ENCODE data around the gene CFAP61. TPM values are rescaled to one million over a fixed set of nuclear protein-coding genes. Genes with fewer than 3 reads are reported as not detected.

Gene CFAP61
- total and polyA plus RNA-seq, 9 of the 15 experiments (the other 6 are each of a cell fraction or from before 2014, with no cell fraction given) = 0.11 TPM; not detected in 8

DNA sequence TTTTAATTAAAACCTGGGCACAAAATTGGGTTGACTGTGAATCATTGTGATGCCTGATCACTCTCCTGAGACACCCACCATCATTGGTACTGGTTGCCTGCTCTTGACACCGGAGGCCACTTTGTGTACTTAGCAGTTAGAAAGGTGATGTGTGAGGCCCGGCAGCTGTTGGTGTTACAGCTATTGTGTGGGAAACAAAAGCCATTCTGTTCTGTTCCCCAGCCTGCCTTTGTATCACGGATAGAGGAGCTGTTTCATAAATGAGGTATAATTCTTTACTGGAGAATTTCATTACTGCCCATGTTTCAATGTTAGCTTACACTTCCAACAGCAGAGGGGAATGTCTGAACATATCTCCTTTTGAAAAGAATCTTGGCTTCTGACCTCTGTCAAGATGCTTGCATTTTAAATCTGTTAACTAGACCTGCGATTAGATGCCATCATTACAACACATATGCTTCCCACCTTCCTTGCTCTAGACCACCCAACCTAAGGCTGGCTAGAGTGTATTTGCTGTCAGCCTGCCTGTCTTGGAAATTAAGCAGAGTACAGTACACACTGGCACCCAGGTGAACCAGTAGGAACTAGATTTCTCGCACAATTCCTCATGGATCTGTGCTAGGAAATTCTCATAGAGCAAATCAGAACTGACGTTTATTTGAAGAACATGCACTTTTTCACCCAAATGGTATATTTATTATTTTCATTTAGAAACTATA lies 173.2 kb downstream of the CFAP61 start (continued):
- TF ChIP-seq TCF3 (CRISPR knock-in tag; IDR thresholded peaks at IDR 0.05) (no peak), GABPB1 (CRISPR knock-in tag; IDR thresholded peaks at IDR 0.05) (no peak)

GRCh38 chr20:20226554-20226953 lies 174.2 kb downstream of the CFAP61 start:
- H3K4me3 ChIP-seq = no peak overlapping the region
- BruUV-seq (replicated peaks) = no TSS peak
- intact Hi-C loops (cut with micrococcal nuclease) = no loop called here
- peaks cover 0 to 5% of the 10 kb centered on the region in 2 experiments; a peak in 3 of 5 replicates for H3K27me3 ChIP-seq (ENCODE audit: control insufficient read depth in 2 of 2, insufficient read depth in 2 of 2, low read length in 2 of 2)
- no peak overlapping the region for H3K27ac ChIP-seq (ENCODE audit: extremely low read depth, low read depth, low read length)
- no peak overlapping the region for H3K4me2 ChIP-seq (ENCODE audit: insufficient read depth, low read length)
- CTCF ChIA-PET (ENCODE audit: low intra/inter-chr PET ratio) = no interaction called here
- no peaks in the 10 kb centered on the region for H3K9me3 ChIP-seq (replicated peaks; ENCODE audit: control insufficient read depth, insufficient read depth, low read depth, low read length)
- POLR2A ChIA-PET = no interaction called here
- H3K36me3 ChIP-seq (ENCODE audit: control insufficient read depth, insufficient read depth, low read length) = no peaks in the 10 kb centered on the region
- H4K20me1 ChIP-seq (replicated peaks; ENCODE audit: control insufficient read depth, insufficient read depth, low read length) = no peaks in the 10 kb centered on the region
- no peaks in the 10 kb centered on the region for H3K79me2 ChIP-seq (ENCODE audit: control insufficient read depth, insufficient read depth, low read length)
- no peak overlapping the region for H3K9ac ChIP-seq (ENCODE audit: insufficient read depth in 1 of 2, low read depth in 2 of 2, low read length in 2 of 2)
- 0% methylated on average over 6 of the region's 6 CpGs for WGBS (ENCODE audit: insufficient coverage, low coverage, missing lambda C conversion rate)
- no peaks in the 10 kb centered on the region; a peak in 1 of 5 replicates for H3K4me1 ChIP-seq (replicated peaks in 1 of 2; ENCODE audit: control insufficient read depth in 2 of 2, insufficient read depth in 2 of 2, low read length in 2 of 2)
- no peak for ATAC-seq
- DNase-seq (ENCODE audit: extremely low read depth in 1 of 4, low spot score in 3 of 4) = no peak
- FAIRE-seq = no peak
- H2AFZ ChIP-seq (ENCODE audit: low read depth, low read length) = no peak overlapping the region
- in situ Hi-C loops (cut with MboI) = no loop called here
- H3K9me1 ChIP-seq (ENCODE audit: control insufficient read depth, insufficient read depth, low read length) = no peaks in the 10 kb centered on the region
- TF ChIP-seq, protein P1, sequence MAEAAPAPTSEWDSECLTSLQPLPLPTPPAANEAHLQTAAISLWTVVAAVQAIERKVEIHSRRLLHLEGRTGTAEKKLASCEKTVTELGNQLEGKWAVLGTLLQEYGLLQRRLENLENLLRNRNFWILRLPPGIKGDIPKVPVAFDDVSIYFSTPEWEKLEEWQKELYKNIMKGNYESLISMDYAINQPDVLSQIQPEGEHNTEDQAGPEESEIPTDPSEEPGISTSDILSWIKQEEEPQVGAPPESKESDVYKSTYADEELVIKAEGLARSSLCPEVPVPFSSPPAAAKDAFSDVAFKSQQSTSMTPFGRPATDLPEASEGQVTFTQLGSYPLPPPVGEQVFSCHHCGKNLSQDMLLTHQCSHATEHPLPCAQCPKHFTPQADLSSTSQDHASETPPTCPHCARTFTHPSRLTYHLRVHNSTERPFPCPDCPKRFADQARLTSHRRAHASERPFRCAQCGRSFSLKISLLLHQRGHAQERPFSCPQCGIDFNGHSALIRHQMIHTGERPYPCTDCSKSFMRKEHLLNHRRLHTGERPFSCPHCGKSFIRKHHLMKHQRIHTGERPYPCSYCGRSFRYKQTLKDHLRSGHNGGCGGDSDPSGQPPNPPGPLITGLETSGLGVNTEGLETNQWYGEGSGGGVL (CRISPR knock-in tag; IDR thresholded peaks at IDR 0.05) = no peak
- no peak for TF ChIP-seq JUN (IDR thresholded peaks at IDR 0.05; ENCODE audit: borderline replicate concordance, low read depth, low read length)
- TF ChIP-seq JUN (CRISPR knock-in tag; IDR thresholded peaks at IDR 0.05; ENCODE audit: borderline replicate concordance) = no peak
- no peak for TF ChIP-seq ZNF174 (CRISPR knock-in tag; IDR thresholded peaks at IDR 0.05)
- TF ChIP-seq, protein P2, sequence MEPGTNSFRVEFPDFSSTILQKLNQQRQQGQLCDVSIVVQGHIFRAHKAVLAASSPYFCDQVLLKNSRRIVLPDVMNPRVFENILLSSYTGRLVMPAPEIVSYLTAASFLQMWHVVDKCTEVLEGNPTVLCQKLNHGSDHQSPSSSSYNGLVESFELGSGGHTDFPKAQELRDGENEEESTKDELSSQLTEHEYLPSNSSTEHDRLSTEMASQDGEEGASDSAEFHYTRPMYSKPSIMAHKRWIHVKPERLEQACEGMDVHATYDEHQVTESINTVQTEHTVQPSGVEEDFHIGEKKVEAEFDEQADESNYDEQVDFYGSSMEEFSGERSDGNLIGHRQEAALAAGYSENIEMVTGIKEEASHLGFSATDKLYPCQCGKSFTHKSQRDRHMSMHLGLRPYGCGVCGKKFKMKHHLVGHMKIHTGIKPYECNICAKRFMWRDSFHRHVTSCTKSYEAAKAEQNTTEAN (CRISPR knock-in tag; IDR thresholded peaks at IDR 0.05) = no peak
- no peak for TF ChIP-seq TEAD2 (tag; IDR thresholded peaks at IDR 0.05)
- TF ChIP-seq, protein P3, sequence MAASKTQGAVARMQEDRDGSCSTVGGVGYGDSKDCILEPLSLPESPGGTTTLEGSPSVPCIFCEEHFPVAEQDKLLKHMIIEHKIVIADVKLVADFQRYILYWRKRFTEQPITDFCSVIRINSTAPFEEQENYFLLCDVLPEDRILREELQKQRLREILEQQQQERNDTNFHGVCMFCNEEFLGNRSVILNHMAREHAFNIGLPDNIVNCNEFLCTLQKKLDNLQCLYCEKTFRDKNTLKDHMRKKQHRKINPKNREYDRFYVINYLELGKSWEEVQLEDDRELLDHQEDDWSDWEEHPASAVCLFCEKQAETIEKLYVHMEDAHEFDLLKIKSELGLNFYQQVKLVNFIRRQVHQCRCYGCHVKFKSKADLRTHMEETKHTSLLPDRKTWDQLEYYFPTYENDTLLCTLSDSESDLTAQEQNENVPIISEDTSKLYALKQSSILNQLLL (CRISPR knock-in tag; IDR thresholded peaks at IDR 0.05; ENCODE audit: borderline replicate concordance) = no peak
- no peak for TF ChIP-seq XRCC4 (IDR thresholded peaks at IDR 0.05; ENCODE audit: extremely low read depth, insufficient read depth, insufficient read length)
- TF ChIP-seq JUNB (CRISPR knock-in tag; conservative IDR thresholded peaks at IDR 0.05) = no peak
- TF ChIP-seq PCBP1 (IDR thresholded peaks at IDR 0.05; ENCODE audit: low read depth, low read length, poor library complexity, severe bottlenecking) = no peak
- TF ChIP-seq POLR3G (IDR thresholded peaks at IDR 0.05; ENCODE audit: extremely low read depth, insufficient read length, insufficient replicate concordance) = no peak
- TF ChIP-seq ATF1 (CRISPR knock-in tag; IDR thresholded peaks at IDR 0.05) = no peak
- no peak for TF ChIP-seq ATF1 (tag; IDR thresholded peaks at IDR 0.05)
- TF ChIP-seq MCM7 (IDR thresholded peaks at IDR 0.05) = no peak
- no peak for TF ChIP-seq MED1 (CRISPR knock-in tag; IDR thresholded peaks at IDR 0.05; ENCODE audit: borderline replicate concordance)
